ENCODE results near the gene LHFPL6. TPM values are rescaled to one million over a fixed set of nuclear protein-coding genes. Genes with fewer than 3 reads are reported as not detected.

LHFPL6 gene
- total and polyA plus RNA-seq, 9 of the 15 experiments (the other 6 are each of a cell fraction or from before 2014, with no cell fraction given) = 0.18 TPM; not detected in 8

- TF ChIP-seq, protein P1, sequence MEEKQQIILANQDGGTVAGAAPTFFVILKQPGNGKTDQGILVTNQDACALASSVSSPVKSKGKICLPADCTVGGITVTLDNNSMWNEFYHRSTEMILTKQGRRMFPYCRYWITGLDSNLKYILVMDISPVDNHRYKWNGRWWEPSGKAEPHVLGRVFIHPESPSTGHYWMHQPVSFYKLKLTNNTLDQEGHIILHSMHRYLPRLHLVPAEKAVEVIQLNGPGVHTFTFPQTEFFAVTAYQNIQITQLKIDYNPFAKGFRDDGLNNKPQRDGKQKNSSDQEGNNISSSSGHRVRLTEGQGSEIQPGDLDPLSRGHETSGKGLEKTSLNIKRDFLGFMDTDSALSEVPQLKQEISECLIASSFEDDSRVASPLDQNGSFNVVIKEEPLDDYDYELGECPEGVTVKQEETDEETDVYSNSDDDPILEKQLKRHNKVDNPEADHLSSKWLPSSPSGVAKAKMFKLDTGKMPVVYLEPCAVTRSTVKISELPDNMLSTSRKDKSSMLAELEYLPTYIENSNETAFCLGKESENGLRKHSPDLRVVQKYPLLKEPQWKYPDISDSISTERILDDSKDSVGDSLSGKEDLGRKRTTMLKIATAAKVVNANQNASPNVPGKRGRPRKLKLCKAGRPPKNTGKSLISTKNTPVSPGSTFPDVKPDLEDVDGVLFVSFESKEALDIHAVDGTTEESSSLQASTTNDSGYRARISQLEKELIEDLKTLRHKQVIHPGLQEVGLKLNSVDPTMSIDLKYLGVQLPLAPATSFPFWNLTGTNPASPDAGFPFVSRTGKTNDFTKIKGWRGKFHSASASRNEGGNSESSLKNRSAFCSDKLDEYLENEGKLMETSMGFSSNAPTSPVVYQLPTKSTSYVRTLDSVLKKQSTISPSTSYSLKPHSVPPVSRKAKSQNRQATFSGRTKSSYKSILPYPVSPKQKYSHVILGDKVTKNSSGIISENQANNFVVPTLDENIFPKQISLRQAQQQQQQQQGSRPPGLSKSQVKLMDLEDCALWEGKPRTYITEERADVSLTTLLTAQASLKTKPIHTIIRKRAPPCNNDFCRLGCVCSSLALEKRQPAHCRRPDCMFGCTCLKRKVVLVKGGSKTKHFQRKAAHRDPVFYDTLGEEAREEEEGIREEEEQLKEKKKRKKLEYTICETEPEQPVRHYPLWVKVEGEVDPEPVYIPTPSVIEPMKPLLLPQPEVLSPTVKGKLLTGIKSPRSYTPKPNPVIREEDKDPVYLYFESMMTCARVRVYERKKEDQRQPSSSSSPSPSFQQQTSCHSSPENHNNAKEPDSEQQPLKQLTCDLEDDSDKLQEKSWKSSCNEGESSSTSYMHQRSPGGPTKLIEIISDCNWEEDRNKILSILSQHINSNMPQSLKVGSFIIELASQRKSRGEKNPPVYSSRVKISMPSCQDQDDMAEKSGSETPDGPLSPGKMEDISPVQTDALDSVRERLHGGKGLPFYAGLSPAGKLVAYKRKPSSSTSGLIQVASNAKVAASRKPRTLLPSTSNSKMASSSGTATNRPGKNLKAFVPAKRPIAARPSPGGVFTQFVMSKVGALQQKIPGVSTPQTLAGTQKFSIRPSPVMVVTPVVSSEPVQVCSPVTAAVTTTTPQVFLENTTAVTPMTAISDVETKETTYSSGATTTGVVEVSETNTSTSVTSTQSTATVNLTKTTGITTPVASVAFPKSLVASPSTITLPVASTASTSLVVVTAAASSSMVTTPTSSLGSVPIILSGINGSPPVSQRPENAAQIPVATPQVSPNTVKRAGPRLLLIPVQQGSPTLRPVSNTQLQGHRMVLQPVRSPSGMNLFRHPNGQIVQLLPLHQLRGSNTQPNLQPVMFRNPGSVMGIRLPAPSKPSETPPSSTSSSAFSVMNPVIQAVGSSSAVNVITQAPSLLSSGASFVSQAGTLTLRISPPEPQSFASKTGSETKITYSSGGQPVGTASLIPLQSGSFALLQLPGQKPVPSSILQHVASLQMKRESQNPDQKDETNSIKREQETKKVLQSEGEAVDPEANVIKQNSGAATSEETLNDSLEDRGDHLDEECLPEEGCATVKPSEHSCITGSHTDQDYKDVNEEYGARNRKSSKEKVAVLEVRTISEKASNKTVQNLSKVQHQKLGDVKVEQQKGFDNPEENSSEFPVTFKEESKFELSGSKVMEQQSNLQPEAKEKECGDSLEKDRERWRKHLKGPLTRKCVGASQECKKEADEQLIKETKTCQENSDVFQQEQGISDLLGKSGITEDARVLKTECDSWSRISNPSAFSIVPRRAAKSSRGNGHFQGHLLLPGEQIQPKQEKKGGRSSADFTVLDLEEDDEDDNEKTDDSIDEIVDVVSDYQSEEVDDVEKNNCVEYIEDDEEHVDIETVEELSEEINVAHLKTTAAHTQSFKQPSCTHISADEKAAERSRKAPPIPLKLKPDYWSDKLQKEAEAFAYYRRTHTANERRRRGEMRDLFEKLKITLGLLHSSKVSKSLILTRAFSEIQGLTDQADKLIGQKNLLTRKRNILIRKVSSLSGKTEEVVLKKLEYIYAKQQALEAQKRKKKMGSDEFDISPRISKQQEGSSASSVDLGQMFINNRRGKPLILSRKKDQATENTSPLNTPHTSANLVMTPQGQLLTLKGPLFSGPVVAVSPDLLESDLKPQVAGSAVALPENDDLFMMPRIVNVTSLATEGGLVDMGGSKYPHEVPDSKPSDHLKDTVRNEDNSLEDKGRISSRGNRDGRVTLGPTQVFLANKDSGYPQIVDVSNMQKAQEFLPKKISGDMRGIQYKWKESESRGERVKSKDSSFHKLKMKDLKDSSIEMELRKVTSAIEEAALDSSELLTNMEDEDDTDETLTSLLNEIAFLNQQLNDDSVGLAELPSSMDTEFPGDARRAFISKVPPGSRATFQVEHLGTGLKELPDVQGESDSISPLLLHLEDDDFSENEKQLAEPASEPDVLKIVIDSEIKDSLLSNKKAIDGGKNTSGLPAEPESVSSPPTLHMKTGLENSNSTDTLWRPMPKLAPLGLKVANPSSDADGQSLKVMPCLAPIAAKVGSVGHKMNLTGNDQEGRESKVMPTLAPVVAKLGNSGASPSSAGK (IDR thresholded peaks at IDR 0.05) = no peak
- TF ChIP-seq HNRNPH1 (optimal IDR thresholded peaks at IDR 0.05; ENCODE audit: low read depth, low read length) (no peak), ASH1L (IDR thresholded peaks at IDR 0.05; ENCODE audit: borderline replicate concordance, low read depth, partially characterized antibody) (no peak)
Observed at GRCh38 chr13:39527961-39528660, 74.9 kb downstream of the LHFPL6 start (continued).
